IPS-15b (cell line): Measurements from ENCODE around the gene RNLS.

Source experiments
- H3K27me3 ChIP-seq: one replicate; pipeline ENCODE4 v1.6.1; 2013; ENCODE audit warnings: low read length; ENCODE audit not compliant: control insufficient read depth, insufficient read depth
- H3K36me3 ChIP-seq: one replicate; pipeline ENCODE4 v1.6.1; 2013; ENCODE audit warnings: low read length; ENCODE audit not compliant: control insufficient read depth, insufficient read depth
- H3K4me1 ChIP-seq: one replicate; pipeline ENCODE4 v1.6.1; 2013; ENCODE audit warnings: mild to moderate bottlenecking, low read length; ENCODE audit not compliant: control insufficient read depth, insufficient read depth
- H3K4me3 ChIP-seq: one replicate; pipeline ENCODE4 v1.5.1; 2013; ENCODE audit warnings: low read depth, low read length
- H3K9ac ChIP-seq: one replicate; pipeline ENCODE4 v1.6.1; 2013; ENCODE audit warnings: low read depth, mild to moderate bottlenecking, low read length
- H3K9me3 ChIP-seq: one replicate; pipeline ENCODE4 v1.6.1; 2013; ENCODE audit warnings: mild to moderate bottlenecking, low read length; ENCODE audit not compliant: control insufficient read depth, insufficient read depth

Gene RNLS

GRCh38 chr10:88254091-88254490 lies 329.0 kb downstream of the RNLS start:
- H3K4me1 ChIP-seq = no peaks in the 10 kb centered on the region
- H3K4me3 ChIP-seq = no peak overlapping the region
- H3K27me3 ChIP-seq = no peaks in the 10 kb centered on the region
- H3K36me3 ChIP-seq = no peaks in the 10 kb centered on the region
- no peak overlapping the region for H3K9ac ChIP-seq
- no peaks in the 10 kb centered on the region for H3K9me3 ChIP-seq

GRCh38 chr10:88253622-88254021 lies 329.5 kb downstream of the RNLS start:
- no peaks in the 10 kb centered on the region for H3K36me3 ChIP-seq
- no peaks in the 10 kb centered on the region for H3K27me3 ChIP-seq
- no peak overlapping the region for H3K4me3 ChIP-seq

GRCh38 chr10:88253128-88253527 lies 330.0 kb downstream of the RNLS start:
- Histone ChIP-seq H3K4me3 (no peak overlapping the region), H3K9ac (no peak overlapping the region), H3K36me3 (no peaks in the 10 kb centered on the region), H3K9me3 (no peaks in the 10 kb centered on the region), H3K27me3 (no peaks in the 10 kb centered on the region), H3K4me1 (no peaks in the 10 kb centered on the region)

More at GRCh38 chr10:88253622-88254021, 329.5 kb downstream of the RNLS start:
- no peak overlapping the region for H3K9ac ChIP-seq
- no peaks in the 10 kb centered on the region for H3K9me3 ChIP-seq
- H3K4me1 ChIP-seq = no peaks in the 10 kb centered on the region

- no peak overlapping the region for H3K4me3 ChIP-seq
- no peaks in the 10 kb centered on the region for H3K27me3 ChIP-seq
- H3K9ac ChIP-seq = no peak overlapping the region
- no peaks in the 10 kb centered on the region for H3K9me3 ChIP-seq
- no peaks in the 10 kb centered on the region for H3K36me3 ChIP-seq
- no peaks in the 10 kb centered on the region for H3K4me1 ChIP-seq
Measured at GRCh38 chr10:88249450-88249849, 333.7 kb downstream of the RNLS start.

- Histone ChIP-seq H3K36me3 (no peaks in the 10 kb centered on the region), H3K9me3 (no peaks in the 10 kb centered on the region), H3K27me3 (no peaks in the 10 kb centered on the region), H3K9ac (no peak overlapping the region), H3K4me1 (no peaks in the 10 kb centered on the region), H3K4me3 (no peak overlapping the region)
Measured at GRCh38 chr10:88246675-88247074, 336.4 kb downstream of the RNLS start.

- H3K9me3 ChIP-seq = no peaks in the 10 kb centered on the region
- H3K27me3 ChIP-seq = no peaks in the 10 kb centered on the region
- no peak overlapping the region for H3K9ac ChIP-seq
- H3K36me3 ChIP-seq = no peaks in the 10 kb centered on the region
- H3K4me3 ChIP-seq = no peak overlapping the region
- H3K4me1 ChIP-seq = no peaks in the 10 kb centered on the region
Measured at GRCh38 chr10:88245974-88246511, 337.1 kb downstream of the RNLS start.

- Histone ChIP-seq H3K27me3 (no peaks in the 10 kb centered on the region), H3K4me1 (no peaks in the 10 kb centered on the region), H3K36me3 (no peaks in the 10 kb centered on the region), H3K9ac (no peak overlapping the region), H3K9me3 (no peaks in the 10 kb centered on the region), H3K4me3 (no peak overlapping the region)
Measured at GRCh38 chr10:88244781-88245625, 338.1 kb downstream of the RNLS start.

GRCh38 chr10:88243836-88244730 lies 339.0 kb downstream of the RNLS start:
- H3K9ac ChIP-seq = no peak overlapping the region
- H3K4me3 ChIP-seq = no peak overlapping the region
- H3K4me1 ChIP-seq = no peaks in the 10 kb centered on the region

GRCh38 chr10:88243202-88243744 lies 339.8 kb downstream of the RNLS start:
- Histone ChIP-seq H3K9ac (no peak overlapping the region), H3K36me3 (no peaks in the 10 kb centered on the region), H3K27me3 (no peaks in the 10 kb centered on the region), H3K9me3 (no peaks in the 10 kb centered on the region), H3K4me1 (no peaks in the 10 kb centered on the region), H3K4me3 (no peak overlapping the region)

More at GRCh38 chr10:88243836-88244730, 339.0 kb downstream of the RNLS start:
- Histone ChIP-seq H3K27me3 (no peaks in the 10 kb centered on the region), H3K36me3 (no peaks in the 10 kb centered on the region), H3K9me3 (no peaks in the 10 kb centered on the region)

- Histone ChIP-seq H3K9ac (no peak overlapping the region), H3K9me3 (no peaks in the 10 kb centered on the region), H3K4me1 (no peaks in the 10 kb centered on the region), H3K27me3 (no peaks in the 10 kb centered on the region), H3K36me3 (no peaks in the 10 kb centered on the region), H3K4me3 (no peak overlapping the region)
Measured at GRCh38 chr10:88241501-88241900, 341.6 kb downstream of the RNLS start.

GRCh38 chr10:88239212-88239611 lies 343.9 kb downstream of the RNLS start:
- Histone ChIP-seq H3K4me1 (no peaks in the 10 kb centered on the region), H3K36me3 (no peaks in the 10 kb centered on the region), H3K9me3 (no peaks in the 10 kb centered on the region), H3K9ac (no peak overlapping the region), H3K4me3 (no peak overlapping the region), H3K27me3 (no peaks in the 10 kb centered on the region)
